PFSK-1 (cell line): ENCODE data around the gene ZNF708.

Source experiments
- FOXP2 ChIP-seq: optimal IDR thresholded peaks from 2 replicates; pipeline ENCODE3; 2011; ENCODE audit warnings: borderline replicate concordance, control low read depth, inconsistent platforms; ENCODE audit not compliant: insufficient read depth; ENCODE audit errors: extremely low read length, extremely low read depth
- POLR2AphosphoS5 ChIP-seq: IDR thresholded peaks from 2 replicates; pipeline ENCODE4 v1.6.1; 2012; ENCODE audit warnings: low read depth, mild to moderate bottlenecking, control low read depth, low read length, moderate library complexity
- SIN3A ChIP-seq: IDR thresholded peaks from 2 replicates; pipeline ENCODE4 v1.6.1; 2012; ENCODE audit warnings: mild to moderate bottlenecking, low read length, moderate library complexity, borderline replicate concordance; ENCODE audit not compliant: insufficient read depth
- TAF1 ChIP-seq: IDR thresholded peaks from 2 replicates; pipeline ENCODE4 v1.6.1; 2012; ENCODE audit warnings: low read length, control low read depth, borderline replicate concordance; ENCODE audit not compliant: insufficient read depth
- TF ChIP-seq, protein P1 (sequence below), 2 experiments: IDR thresholded peaks; 2 replicates each; pipeline versions ENCODE4 v1.6.1 to v1.8.0; 2011 to 2012; ENCODE audit warnings: low read depth in 2 of 2, low read length in 2 of 2, control low read depth in 1 of 2, inconsistent platforms in 1 of 2, mild to moderate bottlenecking in 1 of 2, moderate library complexity in 1 of 2; ENCODE audit not compliant: insufficient read depth in 1 of 2

The ZNF708 gene

DNA sequence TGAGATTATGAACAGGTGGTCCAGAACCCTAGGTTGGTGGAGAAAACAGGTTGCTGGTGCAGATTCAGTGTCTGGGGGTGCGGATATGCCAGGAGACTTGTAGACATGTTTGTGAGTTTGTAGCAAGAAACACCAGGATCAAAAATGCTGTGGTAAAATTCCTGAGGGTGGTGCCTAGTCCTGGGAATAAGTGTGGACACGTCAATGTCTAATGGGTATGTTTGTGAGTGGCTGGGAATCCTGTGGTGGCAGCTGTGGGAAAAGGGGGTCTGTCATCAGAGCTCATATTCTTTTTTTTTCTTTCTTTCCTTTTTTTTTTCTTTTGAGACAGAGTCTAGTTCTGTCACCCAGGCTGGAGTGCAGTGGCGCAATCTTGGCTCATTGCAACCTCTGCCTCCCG is 7.2 kb downstream of the ZNF708 start:
- TF ChIP-seq, protein P1, sequence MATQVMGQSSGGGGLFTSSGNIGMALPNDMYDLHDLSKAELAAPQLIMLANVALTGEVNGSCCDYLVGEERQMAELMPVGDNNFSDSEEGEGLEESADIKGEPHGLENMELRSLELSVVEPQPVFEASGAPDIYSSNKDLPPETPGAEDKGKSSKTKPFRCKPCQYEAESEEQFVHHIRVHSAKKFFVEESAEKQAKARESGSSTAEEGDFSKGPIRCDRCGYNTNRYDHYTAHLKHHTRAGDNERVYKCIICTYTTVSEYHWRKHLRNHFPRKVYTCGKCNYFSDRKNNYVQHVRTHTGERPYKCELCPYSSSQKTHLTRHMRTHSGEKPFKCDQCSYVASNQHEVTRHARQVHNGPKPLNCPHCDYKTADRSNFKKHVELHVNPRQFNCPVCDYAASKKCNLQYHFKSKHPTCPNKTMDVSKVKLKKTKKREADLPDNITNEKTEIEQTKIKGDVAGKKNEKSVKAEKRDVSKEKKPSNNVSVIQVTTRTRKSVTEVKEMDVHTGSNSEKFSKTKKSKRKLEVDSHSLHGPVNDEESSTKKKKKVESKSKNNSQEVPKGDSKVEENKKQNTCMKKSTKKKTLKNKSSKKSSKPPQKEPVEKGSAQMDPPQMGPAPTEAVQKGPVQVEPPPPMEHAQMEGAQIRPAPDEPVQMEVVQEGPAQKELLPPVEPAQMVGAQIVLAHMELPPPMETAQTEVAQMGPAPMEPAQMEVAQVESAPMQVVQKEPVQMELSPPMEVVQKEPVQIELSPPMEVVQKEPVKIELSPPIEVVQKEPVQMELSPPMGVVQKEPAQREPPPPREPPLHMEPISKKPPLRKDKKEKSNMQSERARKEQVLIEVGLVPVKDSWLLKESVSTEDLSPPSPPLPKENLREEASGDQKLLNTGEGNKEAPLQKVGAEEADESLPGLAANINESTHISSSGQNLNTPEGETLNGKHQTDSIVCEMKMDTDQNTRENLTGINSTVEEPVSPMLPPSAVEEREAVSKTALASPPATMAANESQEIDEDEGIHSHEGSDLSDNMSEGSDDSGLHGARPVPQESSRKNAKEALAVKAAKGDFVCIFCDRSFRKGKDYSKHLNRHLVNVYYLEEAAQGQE (IDR thresholded peaks at IDR 0.05; ENCODE audit: insufficient read depth in 1 of 2, low read depth in 2 of 2, low read length in 2 of 2) = no peak
- TF ChIP-seq TAF1 = no peak

DNA sequence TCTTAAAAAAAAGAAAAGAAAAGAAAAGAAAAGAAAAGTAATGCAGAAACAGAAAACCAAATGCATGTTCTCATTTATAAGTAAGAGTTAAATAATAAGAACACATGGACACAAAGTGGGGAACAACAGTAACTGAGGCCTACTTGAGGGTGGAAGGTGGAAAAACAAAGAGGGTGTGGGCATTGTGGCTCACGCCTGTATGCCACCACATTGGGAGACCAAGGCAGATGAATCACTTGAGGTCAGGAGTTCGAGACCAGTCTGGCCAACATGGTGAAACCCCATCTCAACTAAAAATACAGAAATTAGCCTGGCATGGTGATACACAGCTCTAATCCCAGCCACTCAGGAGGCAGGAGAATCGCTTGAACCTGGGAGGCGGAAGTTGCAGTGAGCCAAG is 8.1 kb downstream of the ZNF708 start:
- TF ChIP-seq SIN3A (no peak), TAF1 (no peak), FOXP2 (no peak)
- TF ChIP-seq, protein P1 (IDR thresholded peaks at IDR 0.05; ENCODE audit: insufficient read depth in 1 of 2, low read depth in 2 of 2, low read length in 2 of 2) = no peak

DNA sequence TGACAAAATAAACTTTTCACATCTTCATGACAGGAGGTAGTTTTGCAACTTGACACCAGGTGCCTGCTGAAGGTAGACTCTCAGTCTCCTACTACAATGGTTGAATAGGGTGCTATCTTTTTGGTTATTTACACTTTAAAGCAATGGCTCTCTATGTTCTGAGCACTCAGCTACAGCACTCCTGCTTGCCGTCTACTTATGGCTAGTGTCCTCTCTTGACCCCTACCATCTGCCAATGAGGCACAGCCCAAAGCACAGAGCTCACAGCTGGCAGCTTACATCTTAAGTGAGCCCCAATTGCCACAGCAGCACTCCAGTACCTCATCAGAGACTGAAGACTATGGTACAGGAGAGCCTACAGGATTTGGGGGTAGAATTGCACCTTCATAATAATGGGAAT is 11.4 kb downstream of the ZNF708 start:
- no peak for TF ChIP-seq SIN3A
- no peak for TF ChIP-seq TAF1
- TF ChIP-seq, protein P1 (IDR thresholded peaks at IDR 0.05; ENCODE audit: insufficient read depth in 1 of 2, low read depth in 2 of 2, low read length in 2 of 2) = no peak
- no peak for TF ChIP-seq FOXP2
- no peak for TF ChIP-seq POLR2AphosphoS5

DNA sequence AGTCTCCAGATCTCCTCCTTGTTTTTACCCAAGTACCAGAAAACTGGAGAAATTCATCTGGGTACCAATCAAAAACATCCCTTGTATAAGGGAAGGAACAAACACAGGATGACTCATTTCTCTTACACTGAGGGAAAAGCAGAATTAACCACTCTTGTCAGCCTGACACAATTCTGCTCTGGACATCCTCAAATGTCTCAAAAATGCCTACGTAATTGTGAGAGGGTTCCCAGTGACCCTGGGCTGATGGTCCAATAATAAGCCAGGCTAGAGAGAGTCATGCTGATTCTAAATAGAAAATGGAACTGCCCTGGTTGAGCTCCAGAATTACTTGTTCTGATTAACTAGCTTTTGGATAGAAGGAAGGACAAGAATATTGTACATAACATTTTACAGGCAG is 14.5 kb downstream of the ZNF708 start:
- TF ChIP-seq, protein P1 (IDR thresholded peaks at IDR 0.05; ENCODE audit: insufficient read depth in 1 of 2, low read depth in 2 of 2, low read length in 2 of 2) = no peak
- no peak for TF ChIP-seq POLR2AphosphoS5
- no peak for TF ChIP-seq SIN3A
- TF ChIP-seq FOXP2 = no peak
- TF ChIP-seq TAF1 = no peak

GRCh38 chr19:21308773-21309172 is 20.4 kb downstream of the ZNF708 start:
- TF ChIP-seq SIN3A = no peak
- TF ChIP-seq, protein P1 (IDR thresholded peaks at IDR 0.05; ENCODE audit: insufficient read depth in 1 of 2, low read depth in 2 of 2, low read length in 2 of 2) = no peak
- no peak for TF ChIP-seq FOXP2
- TF ChIP-seq TAF1 = no peak
- no peak for TF ChIP-seq POLR2AphosphoS5
